ENCODE results near the gene CENPF.

Gene CENPF

DNA sequence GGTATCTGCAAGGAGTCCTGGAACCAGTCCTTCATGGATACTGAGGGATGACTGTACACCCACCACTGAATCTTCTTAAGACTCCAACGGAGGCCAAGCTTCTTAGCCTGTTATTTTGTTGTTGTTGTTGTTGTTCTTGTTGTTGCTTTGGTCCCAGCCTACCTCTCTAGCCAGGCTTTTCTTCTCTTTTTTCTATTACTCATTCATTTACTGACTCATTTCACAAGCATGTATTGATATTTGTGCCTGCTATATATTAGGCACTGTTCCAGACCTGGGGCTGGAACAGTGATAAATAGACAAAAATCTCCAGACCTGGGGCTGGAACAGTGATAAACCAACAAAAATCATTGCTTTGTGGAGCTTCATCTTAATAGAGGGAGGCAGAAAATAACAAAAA, 20.4 kb downstream of the CENPF start:
- DNase-seq (ENCODE audit: low read depth, low spot score) = no peak

DNA sequence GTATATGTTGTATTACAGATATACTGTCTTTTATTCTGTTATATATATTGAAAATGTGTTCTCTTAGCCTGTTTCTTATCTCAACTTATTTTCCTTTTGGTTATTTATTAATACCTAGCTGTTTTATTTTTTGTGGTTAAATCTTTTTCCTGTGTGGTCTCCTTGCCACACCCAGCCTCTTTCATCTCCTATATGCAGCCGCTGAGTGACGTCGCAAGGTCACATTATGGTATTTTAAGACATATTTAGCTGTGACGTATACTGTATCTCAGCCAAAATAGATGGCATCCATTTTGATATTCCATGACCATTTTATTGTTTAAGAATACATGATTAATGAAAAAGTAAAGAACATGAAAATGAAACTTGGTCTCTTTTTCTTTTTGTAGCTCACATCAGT, 29.1 kb downstream of the CENPF start:
- no peak for DNase-seq (ENCODE audit: low read depth, low spot score)

DNA sequence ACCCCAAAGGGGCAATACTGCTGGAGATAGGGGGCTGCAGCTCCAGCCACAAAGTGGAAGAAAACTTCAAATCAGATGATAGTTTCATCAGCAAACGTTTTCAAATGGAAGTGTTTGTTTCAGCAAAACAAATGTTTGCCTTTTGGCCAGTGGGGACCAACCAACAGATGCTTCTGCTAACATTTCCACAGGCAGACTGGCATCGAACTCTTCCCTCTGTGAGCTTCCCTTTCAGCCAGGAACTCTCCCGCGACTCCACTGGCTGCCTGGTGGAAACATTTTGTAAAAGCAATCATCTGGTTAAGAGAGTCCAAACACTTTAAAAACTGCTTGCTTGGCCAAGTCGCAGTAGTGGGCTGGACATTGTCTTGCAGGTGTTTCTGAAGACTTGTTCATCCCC, 30.7 kb downstream of the CENPF start:
- DNase-seq (ENCODE audit: low read depth, low spot score) = no peak

GRCh38 chr1:214634267-214634666, 31.3 kb downstream of the CENPF start:
- DNase-seq (ENCODE audit: low read depth, low spot score) = no peak

DNA sequence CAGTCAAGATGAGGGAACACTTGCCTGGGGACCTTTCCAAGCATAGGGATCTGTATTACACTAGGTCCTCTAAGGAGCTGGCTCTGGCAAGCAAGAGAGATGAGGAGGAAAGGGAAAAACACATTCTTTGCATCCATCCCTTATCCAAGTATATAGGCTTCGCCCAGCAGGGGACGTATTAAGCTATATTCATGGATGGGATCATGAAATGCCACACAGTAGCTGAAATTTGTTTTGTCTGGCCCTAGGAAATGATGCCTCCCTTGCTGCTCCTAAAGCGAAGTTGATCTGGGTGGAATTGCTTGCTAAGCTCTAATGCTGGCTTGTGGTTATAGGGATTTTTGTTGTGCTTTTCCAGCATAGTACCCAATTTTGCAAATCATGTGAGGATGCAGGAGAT, 32.1 kb downstream of the CENPF start:
- DNase-seq (ENCODE audit: low read depth, low spot score) = no peak

DNA sequence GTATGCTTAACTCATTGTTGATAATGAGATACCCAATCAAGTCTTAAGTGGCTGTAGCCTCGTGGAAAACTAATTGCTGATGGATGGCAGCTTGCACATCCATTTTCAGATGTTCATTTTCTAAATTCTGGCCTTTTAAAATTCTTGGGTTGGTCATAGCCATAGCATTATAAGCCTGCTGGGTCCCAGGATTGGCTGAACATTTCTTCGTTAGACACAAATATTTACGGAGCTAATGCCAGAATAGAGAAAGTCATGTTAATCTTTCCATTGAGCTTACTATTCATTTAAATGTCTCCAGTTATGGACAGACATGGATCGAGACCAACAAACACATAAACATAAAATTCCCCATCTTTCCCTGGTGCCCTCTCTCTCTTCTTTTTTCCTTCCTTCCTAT, 32.5 kb downstream of the CENPF start:
- DNase-seq (ENCODE audit: low read depth, low spot score) = no peak

- DNase-seq (ENCODE audit: low read depth, low spot score) = no peak
Measured at GRCh38 chr1:214636436-214636835, 33.4 kb downstream of the CENPF start.

DNA sequence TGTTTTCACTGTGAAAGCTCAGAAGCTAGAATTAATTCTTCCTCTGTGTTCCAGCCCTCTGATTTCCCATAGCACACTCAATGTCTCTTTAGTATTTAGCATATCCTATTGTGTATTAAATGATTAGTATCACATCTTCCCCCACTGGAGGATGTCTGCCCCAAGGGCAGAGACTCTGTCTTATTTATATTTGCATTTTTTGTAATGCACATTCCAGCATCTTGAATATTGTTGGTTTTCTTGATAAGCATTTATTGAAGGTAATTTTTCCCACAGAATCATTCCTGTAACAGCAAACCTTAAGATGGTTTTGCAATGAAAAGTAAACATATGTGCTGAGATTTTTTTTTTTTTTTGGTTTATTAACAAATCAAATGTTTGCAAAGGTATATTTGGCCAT, 34.1 kb downstream of the CENPF start:
- no peak for DNase-seq (ENCODE audit: low read depth, low spot score)

DNA sequence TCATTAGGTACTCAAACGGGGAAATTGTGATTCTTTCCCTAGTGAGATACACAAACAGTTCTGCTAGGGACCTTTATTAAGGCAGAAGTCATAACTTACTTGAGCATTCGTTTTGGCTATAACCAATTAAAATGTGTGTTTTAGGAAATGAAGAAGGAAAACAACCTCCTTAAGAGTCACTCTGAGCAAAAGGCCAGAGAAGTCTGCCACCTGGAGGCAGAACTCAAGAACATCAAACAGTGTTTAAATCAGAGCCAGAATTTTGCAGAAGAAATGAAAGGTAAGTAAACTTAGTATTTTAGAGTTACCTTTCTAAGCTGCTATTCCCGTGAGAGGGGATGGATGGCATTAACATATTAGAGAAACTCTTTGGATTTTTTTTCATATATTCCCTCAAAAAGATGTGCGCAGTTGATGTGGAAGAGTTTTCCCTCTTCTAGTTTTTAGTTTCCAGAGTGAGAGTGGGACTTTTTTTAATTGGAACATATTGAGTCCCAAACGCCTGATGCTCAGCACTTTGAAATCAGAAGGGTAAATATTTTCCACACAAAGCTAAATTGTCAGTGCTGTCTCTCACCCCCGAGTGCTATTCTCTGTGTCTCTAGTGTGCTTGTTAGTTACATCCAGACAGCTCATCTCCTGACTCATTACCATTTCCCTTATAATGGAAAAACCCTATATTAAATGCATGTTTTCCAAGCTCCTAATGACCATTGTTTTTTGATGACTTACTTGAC, 34.9 kb downstream of the CENPF start:
- DNase-seq (ENCODE audit: low read depth, low spot score) = peak; percentile 23

DNA sequence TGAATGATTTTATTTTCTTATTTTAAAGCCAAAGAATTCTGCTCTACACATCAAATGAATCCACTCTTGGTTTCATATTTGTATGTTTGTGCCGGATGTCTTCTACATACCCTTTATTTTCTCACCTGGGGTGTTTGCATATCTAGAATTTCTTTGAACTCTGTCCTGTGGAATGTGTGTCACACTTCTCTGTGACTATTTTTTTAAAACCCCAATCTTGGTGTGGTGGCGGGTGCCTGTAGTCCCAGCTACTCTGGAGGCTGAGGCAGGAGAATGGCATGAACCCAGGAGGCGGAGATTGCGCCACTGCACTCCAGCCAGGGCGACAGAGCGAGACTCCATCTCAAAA, 35.4 kb downstream of the CENPF start:
- DNase-seq (ENCODE audit: low read depth, low spot score) = no peak

DNA sequence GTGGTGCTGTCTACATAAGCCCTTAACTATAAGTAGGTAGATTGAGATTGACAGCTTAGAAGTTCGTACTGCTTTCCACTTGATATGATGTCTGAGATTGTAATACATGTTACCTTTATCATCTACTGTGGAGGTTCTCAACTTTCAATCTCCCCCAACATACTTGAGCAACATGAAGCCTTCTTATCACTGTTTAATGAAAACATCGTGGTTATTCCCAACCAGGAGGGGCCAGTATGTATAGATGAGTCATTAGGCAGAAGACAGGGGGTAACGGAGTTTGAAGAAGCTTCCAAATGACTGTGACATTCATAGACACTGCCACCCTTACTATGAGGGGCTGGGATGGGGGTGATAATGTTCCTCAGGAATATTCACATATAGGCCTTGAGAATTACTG, 36.0 kb downstream of the CENPF start:
- DNase-seq (ENCODE audit: low read depth, low spot score) = no peak

DNA sequence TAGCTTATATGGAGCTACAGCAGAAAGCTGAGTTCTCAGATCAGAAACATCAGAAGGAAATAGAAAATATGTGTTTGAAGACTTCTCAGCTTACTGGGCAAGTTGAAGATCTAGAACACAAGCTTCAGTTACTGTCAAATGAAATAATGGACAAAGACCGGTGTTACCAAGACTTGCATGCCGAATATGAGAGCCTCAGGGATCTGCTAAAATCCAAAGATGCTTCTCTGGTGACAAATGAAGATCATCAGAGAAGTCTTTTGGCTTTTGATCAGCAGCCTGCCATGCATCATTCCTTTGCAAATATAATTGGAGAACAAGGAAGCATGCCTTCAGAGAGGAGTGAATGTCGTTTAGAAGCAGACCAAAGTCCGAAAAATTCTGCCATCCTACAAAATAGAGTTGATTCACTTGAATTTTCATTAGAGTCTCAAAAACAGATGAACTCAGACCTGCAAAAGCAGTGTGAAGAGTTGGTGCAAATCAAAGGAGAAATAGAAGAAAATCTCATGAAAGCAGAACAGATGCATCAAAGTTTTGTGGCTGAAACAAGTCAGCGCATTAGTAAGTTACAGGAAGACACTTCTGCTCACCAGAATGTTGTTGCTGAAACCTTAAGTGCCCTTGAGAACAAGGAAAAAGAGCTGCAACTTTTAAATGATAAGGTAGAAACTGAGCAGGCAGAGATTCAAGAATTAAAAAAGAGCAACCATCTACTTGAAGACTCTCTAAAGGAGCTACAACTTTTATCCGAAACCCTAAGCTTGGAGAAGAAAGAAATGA, 37.6 kb downstream of the CENPF start:
- DNase-seq (ENCODE audit: low read depth, low spot score) = no peak

DNA sequence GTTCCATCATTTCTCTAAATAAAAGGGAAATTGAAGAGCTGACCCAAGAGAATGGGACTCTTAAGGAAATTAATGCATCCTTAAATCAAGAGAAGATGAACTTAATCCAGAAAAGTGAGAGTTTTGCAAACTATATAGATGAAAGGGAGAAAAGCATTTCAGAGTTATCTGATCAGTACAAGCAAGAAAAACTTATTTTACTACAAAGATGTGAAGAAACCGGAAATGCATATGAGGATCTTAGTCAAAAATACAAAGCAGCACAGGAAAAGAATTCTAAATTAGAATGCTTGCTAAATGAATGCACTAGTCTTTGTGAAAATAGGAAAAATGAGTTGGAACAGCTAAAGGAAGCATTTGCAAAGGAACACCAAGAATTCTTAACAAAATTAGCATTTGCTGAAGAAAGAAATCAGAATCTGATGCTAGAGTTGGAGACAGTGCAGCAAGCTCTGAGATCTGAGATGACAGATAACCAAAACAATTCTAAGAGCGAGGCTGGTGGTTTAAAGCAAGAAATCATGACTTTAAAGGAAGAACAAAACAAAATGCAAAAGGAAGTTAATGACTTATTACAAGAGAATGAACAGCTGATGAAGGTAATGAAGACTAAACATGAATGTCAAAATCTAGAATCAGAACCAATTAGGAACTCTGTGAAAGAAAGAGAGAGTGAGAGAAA, 38.4 kb downstream of the CENPF start:
- no peak for DNase-seq (ENCODE audit: low read depth, low spot score)

- no peak for DNase-seq (ENCODE audit: low read depth, low spot score)
Measured at GRCh38 chr1:214643030-214643429, 40.0 kb downstream of the CENPF start.

- no peak for DNase-seq (ENCODE audit: low read depth, low spot score)
Measured at GRCh38 chr1:214645712-214646111, 42.7 kb downstream of the CENPF start.

DNA sequence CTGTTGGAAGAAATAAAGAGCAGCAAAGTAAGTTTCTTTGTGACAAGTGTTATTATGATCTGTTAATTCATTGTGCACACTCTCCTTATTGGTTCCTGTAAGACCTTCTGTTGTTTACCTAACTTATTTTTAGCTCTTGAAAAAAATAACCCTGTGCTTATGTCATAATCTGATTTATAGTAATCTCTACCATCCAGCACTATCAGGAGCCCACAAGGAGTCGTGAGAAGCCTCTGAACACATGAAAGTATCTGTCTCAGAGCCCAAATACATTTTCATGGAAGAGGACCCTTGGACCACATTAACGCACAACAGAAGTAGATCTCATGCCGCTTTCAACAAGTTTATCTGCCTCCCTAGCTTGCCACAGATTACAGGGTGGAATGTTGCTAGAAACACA, 45.8 kb downstream of the CENPF start:
- DNase-seq (ENCODE audit: low read depth, low spot score) = no peak

DNA sequence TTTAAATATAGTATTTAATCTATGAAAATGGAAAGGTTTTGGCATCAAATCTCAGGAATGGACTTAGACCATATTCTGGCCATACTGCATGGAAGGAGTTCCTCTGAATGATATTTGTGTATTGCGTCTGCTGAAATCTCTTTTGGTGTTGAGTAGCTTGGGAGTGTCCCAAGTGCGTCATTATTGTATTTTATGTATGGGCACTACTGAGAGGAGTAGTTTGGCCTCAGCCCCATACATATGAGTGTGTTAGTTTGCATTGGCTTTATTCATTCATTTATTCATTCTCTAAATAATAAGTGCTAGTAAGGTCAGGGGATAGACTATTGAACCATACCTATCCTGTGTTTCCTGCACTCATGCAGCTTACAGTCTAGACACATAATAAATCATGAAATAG, 46.6 kb downstream of the CENPF start:
- no peak for DNase-seq (ENCODE audit: low read depth, low spot score)

DNA sequence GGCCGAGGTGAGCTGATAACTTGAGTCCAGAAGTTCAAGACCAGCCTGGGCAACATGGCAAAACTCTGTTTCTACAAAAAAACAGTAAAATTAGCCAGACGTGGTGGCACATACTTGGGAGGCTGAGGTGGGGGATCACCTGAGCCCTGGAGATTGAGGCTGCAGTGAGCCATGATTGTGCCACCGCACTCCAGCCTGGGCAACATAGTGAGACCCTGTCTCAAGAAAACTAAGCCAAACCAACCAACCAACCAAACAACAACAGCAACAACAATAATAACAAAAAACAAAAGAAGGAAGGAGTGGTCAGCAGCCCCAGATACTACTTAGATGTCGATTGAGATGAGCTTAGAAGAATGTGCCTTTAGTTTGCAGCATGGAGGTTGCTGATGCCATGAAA, 47.7 kb downstream of the CENPF start:
- no peak for DNase-seq (ENCODE audit: low read depth, low spot score)

DNA sequence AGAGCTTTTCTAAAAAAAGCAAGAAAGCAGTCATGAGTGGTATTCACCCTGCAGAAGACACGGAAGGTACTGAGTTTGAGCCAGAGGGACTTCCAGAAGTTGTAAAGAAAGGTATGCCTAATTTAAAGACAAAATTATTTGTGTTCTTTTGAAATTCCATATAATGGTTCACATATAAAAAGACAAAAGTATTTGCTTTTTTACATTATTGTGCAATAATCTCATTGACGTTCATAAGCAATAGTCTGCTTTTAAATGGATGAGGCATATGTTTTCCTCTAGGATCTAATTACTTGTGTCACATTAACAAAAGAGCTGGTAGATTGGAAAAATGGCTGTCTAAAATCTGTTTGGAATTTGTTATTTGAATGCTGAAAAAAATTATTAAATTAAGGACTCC, 54.3 kb downstream of the CENPF start:
- no peak for DNase-seq (ENCODE audit: low read depth, low spot score)

GRCh38 chr1:214658175-214658574, 55.2 kb downstream of the CENPF start:
- DNase-seq (ENCODE audit: low read depth, low spot score) = no peak

DNA sequence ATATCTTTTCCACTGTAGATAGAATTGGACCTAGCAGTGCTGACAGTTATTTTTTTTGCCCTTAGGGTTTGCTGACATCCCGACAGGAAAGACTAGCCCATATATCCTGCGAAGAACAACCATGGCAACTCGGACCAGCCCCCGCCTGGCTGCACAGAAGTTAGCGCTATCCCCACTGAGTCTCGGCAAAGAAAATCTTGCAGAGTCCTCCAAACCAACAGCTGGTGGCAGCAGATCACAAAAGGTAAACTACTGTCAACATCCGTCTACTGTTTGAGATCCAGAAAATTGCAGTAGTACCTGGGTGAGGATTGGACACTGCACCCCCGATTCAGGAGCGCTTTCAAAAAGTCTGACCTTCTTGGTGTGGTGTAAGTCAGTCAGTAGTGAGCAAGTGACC, 55.8 kb downstream of the CENPF start:
- DNase-seq (ENCODE audit: low read depth, low spot score) = peak; percentile 28

DNA sequence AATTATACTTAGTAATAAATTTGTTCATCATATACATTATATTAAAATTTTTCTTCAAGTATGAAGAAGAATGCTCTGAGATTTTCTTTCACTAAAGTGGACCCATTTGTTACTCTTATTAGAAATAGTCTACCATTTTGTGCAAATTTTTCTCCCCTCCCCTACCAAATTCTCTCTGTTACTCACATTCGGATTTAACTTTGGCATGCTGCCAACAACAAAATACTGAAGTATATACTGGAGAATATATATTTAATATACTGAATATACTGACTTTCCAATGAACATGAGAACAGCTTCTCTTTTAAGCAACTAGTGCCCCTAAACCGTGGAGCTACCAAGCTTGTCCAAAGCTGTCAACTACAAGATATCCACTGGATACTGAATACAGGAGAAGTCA, 57.2 kb downstream of the CENPF start:
- DNase-seq (ENCODE audit: low read depth, low spot score) = no peak

DNA sequence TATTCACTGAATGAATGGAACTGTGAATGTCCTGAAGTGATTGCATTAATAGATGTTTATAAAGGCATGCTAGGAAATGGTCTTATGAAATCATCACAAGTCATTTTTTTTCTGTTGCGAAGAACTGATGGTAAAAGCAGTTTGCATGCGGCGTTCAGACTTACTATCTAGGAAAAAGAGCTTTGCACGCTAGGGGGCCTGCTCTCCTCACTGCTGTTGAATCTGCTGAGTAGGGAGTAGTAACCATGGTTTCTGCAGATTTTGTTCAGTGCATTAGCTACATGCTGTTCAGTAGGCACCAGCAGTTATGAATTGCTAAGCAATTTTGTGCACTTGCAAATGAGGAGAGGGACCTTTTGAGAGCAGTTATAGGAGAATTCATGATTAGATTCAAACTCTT, 57.9 kb downstream of the CENPF start:
- DNase-seq (ENCODE audit: low read depth, low spot score) = peak; percentile 72

All from smooth muscle cell of the brain vasculature (primary cell).